ENCODE measurements around the gene RTEL1. TPM values are rescaled to one million over a fixed set of nuclear protein-coding genes. Genes with fewer than 3 reads are reported as not detected.

The RTEL1 gene
- total and polyA plus RNA-seq, 9 of the 15 experiments (the other 6 are each of a cell fraction or from before 2014, with no cell fraction given): 0.36 to 61.0 (median 17.9) TPM

- TF ChIP-seq AFF1 (IDR thresholded peaks at IDR 0.05; ENCODE audit: low read depth in 1 of 2, partially characterized antibody in 2 of 2) (no peak), CGGBP1 (CRISPR knock-in tag; IDR thresholded peaks at IDR 0.05) (no peak), PYGO2 (tag; IDR thresholded peaks at IDR 0.05) (no peak), ZZZ3 (IDR thresholded peaks at IDR 0.05) (no peak), NBN (IDR thresholded peaks at IDR 0.05; ENCODE audit: low read depth) (no peak), L3MBTL2 (IDR thresholded peaks at IDR 0.05) (0 out of 2 replicates have a peak, but pooled peaks have one; percentile 14), FOXA3 (CRISPR knock-in tag; conservative IDR thresholded peaks at IDR 0.05 in 1 of 2, IDR thresholded peaks at IDR 0.05 in 1 of 2) (no peak), NR2C2 (CRISPR knock-in tag; IDR thresholded peaks at IDR 0.05) (0 out of 2 replicates have a peak, but pooled peaks have one; percentile 12), NR2C2 (tag; IDR thresholded peaks at IDR 0.05) (0 out of 2 replicates have a peak, but pooled peaks have one; percentile 21), ELF1 (tag; IDR thresholded peaks at IDR 0.05) (no peak), JUN (IDR thresholded peaks at IDR 0.05; ENCODE audit: borderline replicate concordance, low read depth, low read length) (no peak), JUN (CRISPR knock-in tag; IDR thresholded peaks at IDR 0.05; ENCODE audit: borderline replicate concordance) (no peak), KLF1 (tag; IDR thresholded peaks at IDR 0.05) (peak; percentile 23; the same call in 1 of the 2 replicates), NUFIP1 (IDR thresholded peaks at IDR 0.05; ENCODE audit: partially characterized antibody) (no peak), KLF6 (CRISPR knock-in tag; IDR thresholded peaks at IDR 0.05; ENCODE audit: borderline replicate concordance) (no peak), TRIM28 (IDR thresholded peaks at IDR 0.05) (no peak), TEAD4 (IDR thresholded peaks at IDR 0.05; ENCODE audit: low read length) (no peak), TEAD4 (CRISPR knock-in tag; IDR thresholded peaks at IDR 0.05; ENCODE audit: borderline replicate concordance) (no peak), RBBP5 (IDR thresholded peaks at IDR 0.05; ENCODE audit: borderline replicate concordance, insufficient read depth, low read length, poor library complexity, severe bottlenecking) (no peak)
- TF ChIP-seq, protein P1, sequence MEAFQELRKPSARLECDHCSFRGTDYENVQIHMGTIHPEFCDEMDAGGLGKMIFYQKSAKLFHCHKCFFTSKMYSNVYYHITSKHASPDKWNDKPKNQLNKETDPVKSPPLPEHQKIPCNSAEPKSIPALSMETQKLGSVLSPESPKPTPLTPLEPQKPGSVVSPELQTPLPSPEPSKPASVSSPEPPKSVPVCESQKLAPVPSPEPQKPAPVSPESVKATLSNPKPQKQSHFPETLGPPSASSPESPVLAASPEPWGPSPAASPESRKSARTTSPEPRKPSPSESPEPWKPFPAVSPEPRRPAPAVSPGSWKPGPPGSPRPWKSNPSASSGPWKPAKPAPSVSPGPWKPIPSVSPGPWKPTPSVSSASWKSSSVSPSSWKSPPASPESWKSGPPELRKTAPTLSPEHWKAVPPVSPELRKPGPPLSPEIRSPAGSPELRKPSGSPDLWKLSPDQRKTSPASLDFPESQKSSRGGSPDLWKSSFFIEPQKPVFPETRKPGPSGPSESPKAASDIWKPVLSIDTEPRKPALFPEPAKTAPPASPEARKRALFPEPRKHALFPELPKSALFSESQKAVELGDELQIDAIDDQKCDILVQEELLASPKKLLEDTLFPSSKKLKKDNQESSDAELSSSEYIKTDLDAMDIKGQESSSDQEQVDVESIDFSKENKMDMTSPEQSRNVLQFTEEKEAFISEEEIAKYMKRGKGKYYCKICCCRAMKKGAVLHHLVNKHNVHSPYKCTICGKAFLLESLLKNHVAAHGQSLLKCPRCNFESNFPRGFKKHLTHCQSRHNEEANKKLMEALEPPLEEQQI (IDR thresholded peaks at IDR 0.05): no peak
Observed at GRCh38 chr20:63686492-63687321, 28.6 kb downstream of the RTEL1 start (continued).
